GM21723 (cell line): Measurements from ENCODE around the gene PIMREG.

ENCODE experiments used
- ATAC-seq: cut with Tn5 transposase; IDR thresholded peaks from one replicate; pipeline ENCODE4 v1.9.1; 2021; ENCODE audit warnings: mild to moderate bottlenecking, moderate library complexity; ENCODE audit not compliant: unreplicated experiment

PIMREG gene

GRCh38 chr17:6437466-6437865 lies 6.8 kb upstream of the PIMREG start:
- ATAC-seq = no peak

GRCh38 chr17:6437956-6438355 lies 6.3 kb upstream of the PIMREG start:
- ATAC-seq = no peak

- ATAC-seq = no peak
These were observed 4.3 kb upstream of the PIMREG start for GRCh38 chr17:6439951-6440350.

- ATAC-seq = no peak
These were observed 1.5 kb upstream of the PIMREG start for GRCh38 chr17:6442775-6443174.

GRCh38 chr17:6444571-6445335 lies 498 bp downstream of the PIMREG start:
- ATAC-seq = no peak

- no peak for ATAC-seq
These were observed 2.4 kb downstream of the PIMREG start for GRCh38 chr17:6446516-6447100.

- no peak for ATAC-seq
These were observed 4.2 kb downstream of the PIMREG start for GRCh38 chr17:6448473-6448872.

GRCh38 chr17:6449307-6449706 lies 5.1 kb downstream of the PIMREG start:
- no peak for ATAC-seq

GRCh38 chr17:6450926-6451832 lies 6.9 kb downstream of the PIMREG start:
- no peak for ATAC-seq

- ATAC-seq = no peak
These were observed 8.4 kb downstream of the PIMREG start for GRCh38 chr17:6452471-6453266.

- ATAC-seq = no peak
These were observed 9.2 kb downstream of the PIMREG start for GRCh38 chr17:6453279-6454024.

GRCh38 chr17:6454495-6455320 lies 10.5 kb downstream of the PIMREG start:
- ATAC-seq = no peak

GRCh38 chr17:6455321-6455705 lies 11.1 kb downstream of the PIMREG start:
- ATAC-seq = no peak

GRCh38 chr17:6456321-6456720 lies 12.1 kb downstream of the PIMREG start:
- no peak for ATAC-seq

- no peak for ATAC-seq
These were observed 12.8 kb downstream of the PIMREG start for GRCh38 chr17:6456914-6457687.

- ATAC-seq = no peak
These were observed 13.6 kb downstream of the PIMREG start for GRCh38 chr17:6457688-6458459.

- no peak for ATAC-seq
These were observed 14.2 kb downstream of the PIMREG start for GRCh38 chr17:6458460-6458950.
